Renal cortex interstitium (tissue), 15 donors: ENCODE results near the gene NMNAT2. TPM values are rescaled to one million over a fixed set of nuclear protein-coding genes. Genes with fewer than 3 reads are reported as not detected.

Experiments
- DNase-seq, 11 donors: peaks; one replicate each; pipeline ENCODE4 v3.0.0-alpha.2; 2013; ENCODE audit warnings: low read depth in 9 of 11, low spot score in 4 of 11; ENCODE audit errors: extremely low read depth in 1 of 11
- long read RNA-seq, 16 experiments: transcript quantifications; one replicate each; lab custom pipeline, GENCODE V29; 2026
- polyA plus RNA-seq, 3 donors: library from polyadenylated mRNA; unstranded; fragments of 120-200 nt; gene quantifications; one replicate each; pipeline ENCODE4 v1.2.1, GENCODE V29; 2013; ENCODE audit not compliant: insufficient read length in 3 of 3

Gene NMNAT2
- 1 to 10 TPM; 3.6 to 4.1 (median 4.1) TPM for polyA plus RNA-seq
- long read RNA-seq, donor 1, partial matches to known transcripts, result 0 of 1 reads
- long read RNA-seq, donor 1, other reads (novel, unspliced or antisense), result 0 of 1 reads
- long read RNA-seq, donor 2, full-length matches to known transcripts, result 1 of 1 reads
- long read RNA-seq, donor 2, partial matches to known transcripts, result 0 of 1 reads
- long read RNA-seq, donor 2, other reads (novel, unspliced or antisense), result 0 of 1 reads
- long read RNA-seq, donor 3, full-length matches to known transcripts, result 1 of 1 reads
- long read RNA-seq, donor 3, partial matches to known transcripts, result 0 of 1 reads
- long read RNA-seq, donor 3, other reads (novel, unspliced or antisense), result 0 of 1 reads
- long read RNA-seq, donor 4, partial matches to known transcripts, result 0 of 3 reads
- long read RNA-seq, donor 4, other reads (novel, unspliced or antisense), result 0 of 3 reads
- long read RNA-seq, donor 5, result 0 reads
- long read RNA-seq, donor 6, result 0 reads
- long read RNA-seq, donor 7, partial matches to known transcripts, result 0 of 1 reads
- long read RNA-seq, donor 7, other reads (novel, unspliced or antisense), result 0 of 1 reads
- long read RNA-seq, donor 8, full-length matches to known transcripts, result 1 of 1 reads
- long read RNA-seq, donor 8, partial matches to known transcripts, result 0 of 1 reads
- long read RNA-seq, donor 8, other reads (novel, unspliced or antisense), result 0 of 1 reads
- long read RNA-seq, donor 9, partial matches to known transcripts, result 0 of 2 reads
- long read RNA-seq, donor 9, other reads (novel, unspliced or antisense), result 0 of 2 reads
- long read RNA-seq, donor 10, result 0 reads
- long read RNA-seq, donor 11, result 0 reads
- long read RNA-seq, donor 12, result 0 reads
- long read RNA-seq, donor 13, partial matches to known transcripts, result 0 of 2 reads
- long read RNA-seq, donor 13, other reads (novel, unspliced or antisense), result 0 of 2 reads
- long read RNA-seq, donor 14, partial matches to known transcripts, result 0 of 1 reads
- long read RNA-seq, donor 14, other reads (novel, unspliced or antisense), result 0 of 1 reads
- long read RNA-seq, donor 15, result 0 reads
- long read RNA-seq, donor 16, full-length matches to known transcripts, result 2 of 2 reads
- long read RNA-seq, donor 16, partial matches to known transcripts, result 0 of 2 reads
- long read RNA-seq, donor 16, other reads (novel, unspliced or antisense), result 0 of 2 reads

- peak in 1 of 11 donors; percentile 13 for DNase-seq
Measured at GRCh38 chr1:183417772-183418491, at the start of gene NMNAT2. TSS of gene NMNAT2 (minus strand) at chr1:183418380. CDS start at chr1:183418267, 113 bp downstream.

- no peak for DNase-seq
Measured at GRCh38 chr1:183467687-183468086, 49.5 kb upstream of the NMNAT2 start.

GRCh38 chr1:183466781-183467180 lies 48.6 kb upstream of the NMNAT2 start:
- DNase-seq, result no peak

- no peak for DNase-seq
Measured at GRCh38 chr1:183463566-183463965, 45.4 kb upstream of the NMNAT2 start.

GRCh38 chr1:183461350-183461749 lies 43.2 kb upstream of the NMNAT2 start:
- peak in 1 of 11 donors; percentile 3 for DNase-seq

- DNase-seq, result no peak
Measured at GRCh38 chr1:183460596-183460995, 42.4 kb upstream of the NMNAT2 start.

- DNase-seq, result no peak
Measured at GRCh38 chr1:183457449-183457848, 39.3 kb upstream of the NMNAT2 start.

- no peak for DNase-seq
Measured at GRCh38 chr1:183456826-183457225, 38.6 kb upstream of the NMNAT2 start.

GRCh38 chr1:183454377-183454776 lies 36.2 kb upstream of the NMNAT2 start:
- DNase-seq, result no peak

- DNase-seq, result no peak
Measured at GRCh38 chr1:183450093-183450492, 31.9 kb upstream of the NMNAT2 start.

- DNase-seq, result no peak
Measured at GRCh38 chr1:183449223-183449770, 31.1 kb upstream of the NMNAT2 start.

GRCh38 chr1:183444243-183444642 lies 26.1 kb upstream of the NMNAT2 start:
- no peak for DNase-seq

GRCh38 chr1:183443466-183443865 lies 25.3 kb upstream of the NMNAT2 start:
- no peak for DNase-seq

- no peak for DNase-seq
Measured at GRCh38 chr1:183443011-183443410, 24.8 kb upstream of the NMNAT2 start.

- DNase-seq, result no peak
Measured at GRCh38 chr1:183438060-183438459, 19.9 kb upstream of the NMNAT2 start.

- no peak for DNase-seq
Measured at GRCh38 chr1:183435497-183435896, 17.3 kb upstream of the NMNAT2 start.

- no peak for DNase-seq
Measured at GRCh38 chr1:183433703-183434102, 15.5 kb upstream of the NMNAT2 start.

GRCh38 chr1:183432548-183432875 lies 14.3 kb upstream of the NMNAT2 start:
- DNase-seq, result no peak
